H1 (cell line): ENCODE measurements around the gene RAB3IL1.

Source experiments
- CEBPB ChIP-seq: IDR thresholded peaks from 2 replicates; pipeline ENCODE4 v1.6.1; 2012; ENCODE audit warnings: low read depth, low read length
- CREB1 ChIP-seq: IDR thresholded peaks from 2 replicates; pipeline ENCODE4 v1.6.1; 2012; ENCODE audit warnings: inconsistent platforms
- EGR1 ChIP-seq: IDR thresholded peaks from 2 replicates; pipeline ENCODE4 v1.6.1; 2011; ENCODE audit warnings: low read depth, low read length, borderline replicate concordance
- JUN ChIP-seq: IDR thresholded peaks from 2 replicates; pipeline ENCODE4 v1.6.1; 2011; ENCODE audit warnings: low read depth, mild to moderate bottlenecking, improper control_type of control experiment, low read length
- NANOG ChIP-seq: IDR thresholded peaks from 2 replicates; pipeline ENCODE4 v1.6.1; 2011; ENCODE audit warnings: low read length, low read depth, mild to moderate bottlenecking, inconsistent platforms; ENCODE audit not compliant: insufficient read depth, poor library complexity, severe bottlenecking
- NRF1 ChIP-seq: IDR thresholded peaks from 2 replicates; pipeline ENCODE4 v1.6.1; 2011; ENCODE audit warnings: mild to moderate bottlenecking, low read depth, low read length, improper control_type of control experiment
- POLR2A ChIP-seq, 2 experiments: IDR thresholded peaks; 1 replicate in 1 of 2; 2 replicates in 1 of 2; pipeline ENCODE4 v1.6.1; 2011; ENCODE audit warnings: low read depth in 2 of 2, low read length in 2 of 2, mild to moderate bottlenecking in 2 of 2; ENCODE audit errors: control extremely low read depth in 1 of 2
- POLR2AphosphoS5 ChIP-seq: IDR thresholded peaks from 2 replicates; pipeline ENCODE4 v1.6.1; 2011; ENCODE audit warnings: low read depth, low read length
- RAD21 ChIP-seq, 2 experiments: IDR thresholded peaks in 1 of 2; conservative IDR thresholded peaks in 1 of 2; 2 replicates each; pipeline ENCODE4 v1.6.1; 2011; ENCODE audit warnings: low read depth in 2 of 2, low read length in 2 of 2, improper control_type of control experiment in 1 of 2, inconsistent platforms in 1 of 2, mild to moderate bottlenecking in 1 of 2, moderate library complexity in 1 of 2
- RNF2 ChIP-seq: fragments of 200-900, 300-1000 bp; sonication (generic); IDR thresholded peaks from 2 replicates; pipeline ENCODE4 v1.7.1; 2016; ENCODE audit warnings: borderline replicate concordance, low read depth, mild to moderate bottlenecking, antibody characterized with exemption, low read length; ENCODE audit not compliant: poor library complexity, severe bottlenecking; ENCODE audit errors: missing control alignments
- TF ChIP-seq, protein P1 (sequence below), 3 experiments: IDR thresholded peaks; 1 replicate in 2 of 3; 2 replicates in 1 of 3; pipeline versions ENCODE4 v1.5.1 to v1.6.1; 2011; ENCODE audit warnings: low read length in 3 of 3, mild to moderate bottlenecking in 3 of 3, inconsistent platforms in 2 of 3, low read depth in 1 of 3, moderate library complexity in 1 of 3; ENCODE audit not compliant: insufficient read depth in 1 of 3; ENCODE audit errors: control extremely low read depth in 1 of 3
- TF ChIP-seq, protein P2 (sequence below): IDR thresholded peaks from 2 replicates; pipeline ENCODE4 v1.6.1; 2012; ENCODE audit warnings: inconsistent platforms

DNA sequence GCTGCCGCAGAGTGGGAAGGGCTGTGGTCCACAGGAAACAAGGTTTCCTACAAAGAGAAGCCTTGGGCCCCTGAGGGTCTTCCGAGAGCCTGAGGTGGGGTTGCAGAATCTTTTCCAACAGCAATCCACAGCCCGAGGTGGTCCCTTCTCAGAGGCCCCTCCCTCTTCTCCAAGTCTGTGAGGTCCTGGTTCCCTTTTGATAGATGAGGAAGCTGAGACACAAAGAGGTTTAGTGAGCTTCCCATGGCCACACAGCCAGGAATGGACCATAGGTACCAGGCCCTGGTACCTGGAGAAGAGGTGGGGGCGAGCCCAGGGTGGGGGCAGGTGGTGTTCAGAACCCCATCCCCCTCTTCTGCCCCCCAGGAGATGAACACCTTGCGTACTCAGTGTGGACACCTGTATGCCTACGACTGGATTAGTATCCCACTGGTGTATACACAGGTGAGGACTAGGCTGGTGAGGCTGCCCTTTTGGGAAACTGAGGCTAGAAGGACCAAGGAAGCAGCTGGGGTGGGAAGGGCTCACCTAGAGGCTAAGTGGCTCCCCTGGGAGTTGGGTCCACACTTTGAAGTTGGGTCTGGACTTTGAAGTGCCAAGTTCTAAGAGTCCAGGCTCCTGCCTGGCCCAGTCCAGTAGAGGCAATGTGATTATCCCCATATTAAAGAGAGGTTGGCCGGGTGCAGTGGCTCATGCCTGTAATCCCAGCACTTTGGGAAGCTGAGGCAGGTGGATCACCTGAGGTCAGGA, 39.8 kb upstream of the RAB3IL1 start:
- TF ChIP-seq NRF1 (no peak), POLR2A (IDR thresholded peaks at IDR 0.05; ENCODE audit: control extremely low read depth in 1 of 2, low read depth in 2 of 2, low read length in 2 of 2) (no peak), POLR2AphosphoS5 (no peak), CEBPB (no peak), CREB1 (no peak), EGR1 (no peak), RAD21 (IDR thresholded peaks at IDR 0.05 in 1 of 2, conservative IDR thresholded peaks at IDR 0.05 in 1 of 2; ENCODE audit: low read depth in 2 of 2, low read length in 2 of 2) (no peak), RNF2 (no peak), JUN (no peak), NANOG (no peak)
- TF ChIP-seq, protein P1, sequence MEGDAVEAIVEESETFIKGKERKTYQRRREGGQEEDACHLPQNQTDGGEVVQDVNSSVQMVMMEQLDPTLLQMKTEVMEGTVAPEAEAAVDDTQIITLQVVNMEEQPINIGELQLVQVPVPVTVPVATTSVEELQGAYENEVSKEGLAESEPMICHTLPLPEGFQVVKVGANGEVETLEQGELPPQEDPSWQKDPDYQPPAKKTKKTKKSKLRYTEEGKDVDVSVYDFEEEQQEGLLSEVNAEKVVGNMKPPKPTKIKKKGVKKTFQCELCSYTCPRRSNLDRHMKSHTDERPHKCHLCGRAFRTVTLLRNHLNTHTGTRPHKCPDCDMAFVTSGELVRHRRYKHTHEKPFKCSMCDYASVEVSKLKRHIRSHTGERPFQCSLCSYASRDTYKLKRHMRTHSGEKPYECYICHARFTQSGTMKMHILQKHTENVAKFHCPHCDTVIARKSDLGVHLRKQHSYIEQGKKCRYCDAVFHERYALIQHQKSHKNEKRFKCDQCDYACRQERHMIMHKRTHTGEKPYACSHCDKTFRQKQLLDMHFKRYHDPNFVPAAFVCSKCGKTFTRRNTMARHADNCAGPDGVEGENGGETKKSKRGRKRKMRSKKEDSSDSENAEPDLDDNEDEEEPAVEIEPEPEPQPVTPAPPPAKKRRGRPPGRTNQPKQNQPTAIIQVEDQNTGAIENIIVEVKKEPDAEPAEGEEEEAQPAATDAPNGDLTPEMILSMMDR (IDR thresholded peaks at IDR 0.05; ENCODE audit: control extremely low read depth in 1 of 3, insufficient read depth in 1 of 3, low read depth in 1 of 3, low read length in 3 of 3), result no peak
- TF ChIP-seq, protein P2, sequence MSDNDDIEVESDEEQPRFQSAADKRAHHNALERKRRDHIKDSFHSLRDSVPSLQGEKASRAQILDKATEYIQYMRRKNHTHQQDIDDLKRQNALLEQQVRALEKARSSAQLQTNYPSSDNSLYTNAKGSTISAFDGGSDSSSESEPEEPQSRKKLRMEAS, result no peak
